Activated CD4-positive, alpha-beta T cell treated with anti-CD3 and anti-CD28 coated beads for 48 hours (primary cell): ENCODE results near the gene ZNF135.

Experiments used
- DNase-seq: peaks from one replicate; pipeline ENCODE4 v3.0.0-alpha.2; 2020

Gene ZNF135

DNA sequence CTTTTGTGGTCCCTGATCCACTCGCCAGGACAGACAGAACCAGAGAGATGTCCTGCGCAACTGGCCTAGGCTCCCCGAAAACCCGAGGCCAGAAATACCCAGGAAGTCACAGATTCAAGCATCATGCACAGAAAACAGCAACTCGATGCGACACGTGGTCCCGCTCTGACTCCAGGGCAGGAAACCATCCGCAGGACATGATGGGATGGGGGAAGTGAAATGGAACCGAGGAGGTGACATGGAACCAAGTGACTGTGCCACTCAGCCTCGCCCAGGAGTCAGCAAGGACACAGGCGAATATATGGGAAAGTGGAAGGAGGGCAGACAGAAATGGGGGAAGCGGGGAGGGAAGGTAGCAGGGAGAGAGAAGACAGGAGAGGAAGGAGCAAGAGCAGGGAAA is 37.8 kb downstream of the ZNF135 start:
- DNase-seq: no peak

DNA sequence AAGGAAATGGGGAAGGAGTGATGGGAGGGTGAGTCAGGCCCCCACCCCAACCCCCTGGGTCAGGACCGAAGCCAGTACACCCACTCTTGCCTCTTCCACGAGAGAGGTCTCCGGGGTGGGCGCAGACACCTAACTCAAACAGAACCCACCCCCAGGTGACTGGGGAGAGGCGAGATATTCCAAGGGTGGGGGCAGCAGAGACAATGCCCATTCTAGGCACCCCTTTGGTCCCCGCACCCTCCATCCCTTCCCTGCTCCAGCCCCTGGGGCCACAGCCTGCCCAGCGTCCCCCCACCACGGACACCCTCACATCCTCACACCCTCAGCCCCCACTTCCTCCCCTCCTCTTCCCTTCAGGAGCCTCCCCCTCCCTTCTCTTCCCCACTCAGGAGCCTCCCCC is 38.3 kb downstream of the ZNF135 start:
- DNase-seq: no peak

DNA sequence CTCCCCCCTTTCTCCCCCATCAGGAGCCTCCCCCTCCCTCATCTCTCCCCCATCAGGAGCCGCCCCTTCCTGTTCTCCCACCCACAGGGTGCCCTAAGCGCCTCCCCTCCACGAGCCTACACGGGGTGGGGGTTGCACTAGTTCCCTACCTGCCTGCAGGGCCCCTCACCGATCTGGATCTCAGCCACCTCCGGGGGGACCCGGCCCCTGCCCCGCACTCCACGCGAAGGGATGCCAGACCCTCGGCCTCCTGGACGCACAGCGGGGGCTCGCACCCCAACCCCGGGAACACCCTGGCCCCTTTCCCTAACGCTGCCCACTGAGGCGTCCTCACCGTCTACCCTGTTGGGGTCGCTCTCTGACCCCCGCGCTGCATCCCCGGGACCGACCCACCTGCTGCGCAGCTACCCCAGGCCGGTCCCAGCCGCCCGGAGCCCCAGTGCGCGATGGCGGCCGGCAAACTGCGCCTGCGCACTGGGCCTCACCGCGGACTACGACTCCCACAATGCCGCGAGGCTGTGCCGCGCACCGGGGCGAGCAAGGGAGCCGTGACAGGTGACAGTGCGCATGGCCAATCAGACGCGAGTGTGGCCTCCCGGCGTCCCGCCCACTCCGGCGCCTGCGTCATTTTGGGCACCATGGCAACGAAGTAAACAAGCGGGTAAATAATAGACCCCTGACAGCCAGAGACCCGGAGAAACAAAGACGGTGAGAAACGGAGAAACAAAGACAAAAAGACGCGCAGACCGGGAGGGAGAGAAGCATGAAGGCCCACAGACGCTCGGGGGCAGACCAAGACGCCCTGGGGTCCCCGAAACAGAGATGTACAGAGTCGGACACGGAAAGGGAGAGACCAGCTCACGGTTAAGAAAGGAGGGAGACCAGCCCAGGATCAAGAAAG is 38.9 kb downstream of the ZNF135 start, which contains the start of gene ZSCAN18:
Gene ZSCAN18 (minus strand): TSS at position 451 of the 901 bp plus-strand sequence. CDS start 7,964 bp downstream, outside the sequence.
- peak; percentile 96 for DNase-seq

DNA sequence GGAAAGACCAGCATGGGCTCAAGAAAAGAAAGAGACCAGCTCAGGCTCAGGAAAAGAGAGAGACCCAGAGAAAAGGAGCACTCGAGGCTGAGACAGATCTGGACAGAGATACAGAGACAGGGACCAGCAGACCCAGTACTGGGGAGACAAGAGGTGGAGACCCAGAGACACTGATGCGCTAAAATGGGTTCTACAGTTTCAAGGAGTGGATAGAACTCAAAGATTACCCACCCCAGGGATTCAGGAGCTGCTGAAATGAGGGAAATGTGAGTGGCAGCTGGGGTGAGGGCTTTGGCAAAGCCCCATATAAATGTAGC is 39.6 kb downstream of the ZNF135 start:
- DNase-seq: no peak

DNA sequence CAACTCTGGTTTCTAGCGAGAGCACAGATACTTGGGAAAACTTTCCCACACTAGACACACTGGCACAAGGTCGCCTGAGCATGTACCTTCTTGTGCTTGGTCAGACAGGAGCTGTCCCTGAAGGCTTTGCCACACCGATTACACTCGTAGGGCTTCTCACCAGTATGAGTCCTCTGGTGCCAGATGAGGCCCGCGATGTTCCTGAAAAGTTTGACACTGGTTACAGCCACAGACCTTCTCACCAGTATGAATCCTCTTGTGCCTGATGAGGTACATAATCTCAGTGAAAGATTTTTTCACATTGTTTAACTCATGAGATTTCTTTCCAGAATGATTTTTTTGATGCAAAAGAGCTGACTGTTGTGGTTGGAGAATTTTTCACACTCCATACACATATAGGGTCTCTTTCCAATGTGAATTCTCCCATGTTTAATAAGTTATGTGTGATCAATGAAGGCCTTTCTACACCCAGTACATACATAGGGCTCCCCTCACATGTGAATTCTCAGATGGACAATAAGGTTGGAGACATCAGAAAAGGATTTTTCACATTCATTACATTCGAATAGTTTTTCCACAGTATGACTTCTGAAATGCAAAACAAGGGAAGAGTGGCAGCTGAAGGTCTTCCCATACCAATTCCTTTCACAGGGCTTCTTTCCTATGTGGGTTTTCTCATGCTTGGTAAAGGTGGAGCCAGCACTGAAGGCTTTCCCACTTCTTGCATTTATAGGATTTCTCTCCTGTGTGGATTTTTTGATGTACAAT is 48.9 kb downstream of the ZNF135 start:
- DNase-seq: no peak

DNA sequence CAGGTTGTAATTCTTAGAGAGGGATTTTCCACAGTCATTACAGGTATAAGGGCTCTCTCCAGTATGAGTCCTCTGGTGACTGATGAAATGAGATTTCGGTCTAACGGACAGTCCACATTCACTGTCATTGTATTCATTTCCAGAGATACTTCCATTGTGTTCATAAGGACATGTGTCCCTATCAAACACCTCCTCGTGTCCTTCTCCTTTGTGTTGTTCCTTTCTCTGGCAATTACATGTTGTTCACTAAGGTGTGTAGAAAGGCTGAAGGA is 49.4 kb downstream of the ZNF135 start:
- no peak for DNase-seq

DNA sequence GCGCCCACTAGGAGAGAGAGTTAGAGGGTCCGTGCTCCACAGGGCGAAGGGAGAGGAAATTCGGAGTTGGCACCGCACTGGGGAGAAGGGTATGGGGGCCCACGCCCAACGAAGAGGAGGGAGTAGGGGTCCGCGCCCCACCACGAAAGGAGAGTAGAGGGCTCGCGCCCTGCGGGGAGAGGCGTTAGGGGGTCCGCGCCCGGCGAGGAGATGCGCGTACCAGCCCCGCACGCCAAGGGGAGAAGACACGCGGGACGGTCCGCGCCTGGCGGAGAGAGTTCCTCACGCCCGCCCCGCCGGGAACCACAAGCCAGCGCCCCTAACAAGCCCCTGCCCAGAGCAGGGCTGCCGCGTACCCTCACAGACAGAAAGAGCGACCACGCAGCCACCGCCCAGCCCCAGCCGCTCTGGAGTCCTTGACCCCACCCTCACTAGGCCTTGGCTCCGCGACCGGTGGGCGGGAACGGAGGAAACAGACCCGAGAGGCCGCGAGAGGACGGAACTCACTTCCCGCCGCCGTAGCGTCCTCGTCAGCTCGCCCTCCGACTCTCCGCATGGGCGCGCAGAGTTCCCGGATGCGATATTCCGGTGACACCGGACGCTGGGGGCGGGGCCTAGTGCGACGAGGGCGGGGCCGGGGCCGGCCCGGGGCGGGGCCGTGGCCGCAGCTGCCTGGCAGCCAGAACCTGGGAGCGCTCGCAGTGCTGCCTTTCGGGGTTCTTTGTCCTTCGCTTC is 58.9 kb downstream of the ZNF135 start:
- DNase-seq: no peak

DNA sequence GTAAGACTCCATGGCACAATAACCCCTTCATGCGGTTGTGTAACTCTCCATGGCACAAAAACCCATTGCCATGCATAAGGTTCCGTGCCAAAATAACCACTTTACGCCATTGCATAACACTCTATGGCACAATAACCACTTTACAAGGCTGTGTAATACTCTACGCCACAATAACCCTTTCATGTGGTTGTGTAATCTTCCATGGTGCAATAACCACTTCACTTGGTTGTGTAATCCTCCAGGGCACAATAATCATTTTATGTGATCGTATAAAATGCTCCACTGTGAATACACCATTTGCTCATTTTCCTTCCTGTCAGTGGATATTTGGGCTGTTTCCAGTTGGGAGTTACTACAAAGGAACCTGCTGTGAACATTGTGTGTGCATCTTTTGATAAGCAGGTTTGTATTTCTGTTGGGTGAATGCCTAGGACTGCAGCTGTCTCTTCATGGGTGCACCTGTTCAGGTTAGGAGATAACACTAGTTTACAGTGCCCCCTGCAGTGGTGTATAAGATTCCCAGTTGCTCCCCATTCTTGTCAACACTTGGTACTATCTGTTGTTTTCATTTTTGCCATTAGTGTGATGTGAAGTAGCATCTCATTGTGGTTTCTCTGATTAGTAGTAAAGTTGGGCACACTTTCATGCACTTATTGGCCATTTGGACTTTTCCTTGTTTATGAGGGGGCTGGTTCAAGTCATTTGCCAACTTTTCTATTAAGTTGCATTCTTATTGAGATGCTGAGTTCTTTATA is 60.1 kb downstream of the ZNF135 start:
- no peak for DNase-seq
